Measurements from ENCODE around the gene NKTR. TPM values are rescaled to one million over a fixed set of nuclear protein-coding genes. Genes with fewer than 3 reads are reported as not detected.

Gene NKTR
- total RNA-seq, 1 experiment from 2014 or later, result 53.1 TPM

DNA sequence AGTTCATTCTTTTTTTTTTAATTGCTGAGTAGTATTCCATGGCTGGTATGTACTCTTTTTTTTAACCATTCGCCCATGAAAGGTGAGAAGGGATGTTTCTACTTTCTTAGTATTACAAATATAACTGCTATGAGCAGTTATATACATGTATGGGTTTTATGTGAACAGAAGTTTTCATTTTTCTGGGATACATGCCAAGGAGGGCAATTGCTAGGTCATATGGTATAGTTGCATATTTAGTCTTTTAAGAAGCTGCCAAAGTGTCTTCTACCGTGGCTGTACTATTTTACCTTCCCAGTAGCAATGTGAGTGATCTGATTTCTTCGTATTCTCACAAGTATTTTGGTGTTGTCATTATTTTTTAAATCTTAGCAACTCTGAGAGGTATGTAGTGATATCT, 73.7 kb downstream of the NKTR start:
- Histone ChIP-seq H3K36me3 (ENCODE audit: insufficient read depth, low read length, poor library complexity, severe bottlenecking) (no peaks in the 10 kb centered on the region), H3K27ac (ENCODE audit: low read depth, low read length, poor library complexity, severe bottlenecking) (no peak overlapping the region), H3K4me1 (ENCODE audit: insufficient read depth, low read length, poor library complexity, severe bottlenecking) (no peaks in the 10 kb centered on the region), H3K9me3 (ENCODE audit: low read depth, low read length, poor library complexity, severe bottlenecking) (no peaks in the 10 kb centered on the region), H3K27me3 (replicated peaks; ENCODE audit: insufficient read depth, low read depth, low read length, poor library complexity) (no peaks in the 10 kb centered on the region), H3K4me3 (ENCODE audit: low read depth, low read length, poor library complexity, severe bottlenecking) (no peak overlapping the region)
- ChIA-PET CTCF (no interaction called here), POLR2A (ENCODE audit: low non-redundant PET) (no interaction called here)
- intact Hi-C loops (cut with micrococcal nuclease; ENCODE audit: unreplicated experiment), result no loop called here
- no TSS peak for BruUV-seq (replicated peaks)
- DNase-seq (ENCODE audit: low spot score), result no peak
- no peak for TF ChIP-seq EZH2 (IDR thresholded peaks at IDR 0.05; ENCODE audit: borderline replicate concordance, low read depth, low read length, poor library complexity, severe bottlenecking)
- TF ChIP-seq, protein P1, sequence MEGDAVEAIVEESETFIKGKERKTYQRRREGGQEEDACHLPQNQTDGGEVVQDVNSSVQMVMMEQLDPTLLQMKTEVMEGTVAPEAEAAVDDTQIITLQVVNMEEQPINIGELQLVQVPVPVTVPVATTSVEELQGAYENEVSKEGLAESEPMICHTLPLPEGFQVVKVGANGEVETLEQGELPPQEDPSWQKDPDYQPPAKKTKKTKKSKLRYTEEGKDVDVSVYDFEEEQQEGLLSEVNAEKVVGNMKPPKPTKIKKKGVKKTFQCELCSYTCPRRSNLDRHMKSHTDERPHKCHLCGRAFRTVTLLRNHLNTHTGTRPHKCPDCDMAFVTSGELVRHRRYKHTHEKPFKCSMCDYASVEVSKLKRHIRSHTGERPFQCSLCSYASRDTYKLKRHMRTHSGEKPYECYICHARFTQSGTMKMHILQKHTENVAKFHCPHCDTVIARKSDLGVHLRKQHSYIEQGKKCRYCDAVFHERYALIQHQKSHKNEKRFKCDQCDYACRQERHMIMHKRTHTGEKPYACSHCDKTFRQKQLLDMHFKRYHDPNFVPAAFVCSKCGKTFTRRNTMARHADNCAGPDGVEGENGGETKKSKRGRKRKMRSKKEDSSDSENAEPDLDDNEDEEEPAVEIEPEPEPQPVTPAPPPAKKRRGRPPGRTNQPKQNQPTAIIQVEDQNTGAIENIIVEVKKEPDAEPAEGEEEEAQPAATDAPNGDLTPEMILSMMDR (conservative IDR thresholded peaks at IDR 0.05; ENCODE audit: low read depth, low read length), result no peak

DNA sequence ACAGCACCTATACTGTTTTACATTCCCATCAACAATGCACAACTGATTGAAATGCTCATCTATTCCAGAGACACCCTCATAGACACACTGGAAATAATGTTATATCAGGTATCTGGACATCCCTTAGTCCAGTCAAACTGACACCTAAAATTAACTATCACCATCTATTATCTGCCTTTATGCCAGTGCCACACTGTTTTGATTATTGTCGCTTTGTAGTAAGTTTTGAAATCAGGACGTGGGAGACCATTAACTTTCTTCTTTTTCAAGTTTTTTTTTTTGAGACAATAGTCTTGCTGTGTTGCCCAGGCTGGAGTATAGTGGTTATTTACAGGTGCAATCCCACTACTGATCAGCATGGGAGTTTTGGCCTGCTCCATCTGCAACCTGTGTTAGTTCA, 75.4 kb downstream of the NKTR start:
- no peak for TF ChIP-seq EZH2 (IDR thresholded peaks at IDR 0.05; ENCODE audit: borderline replicate concordance, low read depth, low read length, poor library complexity, severe bottlenecking)
- TF ChIP-seq, protein P1 (conservative IDR thresholded peaks at IDR 0.05; ENCODE audit: low read depth, low read length), result no peak
- Histone ChIP-seq H3K27me3 (replicated peaks; ENCODE audit: insufficient read depth, low read depth, low read length, poor library complexity) (no peaks in the 10 kb centered on the region), H3K27ac (ENCODE audit: low read depth, low read length, poor library complexity, severe bottlenecking) (no peak overlapping the region), H3K4me1 (ENCODE audit: insufficient read depth, low read length, poor library complexity, severe bottlenecking) (no peaks in the 10 kb centered on the region), H3K36me3 (ENCODE audit: insufficient read depth, low read length, poor library complexity, severe bottlenecking) (no peaks in the 10 kb centered on the region), H3K4me3 (ENCODE audit: low read depth, low read length, poor library complexity, severe bottlenecking) (no peak overlapping the region), H3K9me3 (ENCODE audit: low read depth, low read length, poor library complexity, severe bottlenecking) (no peaks in the 10 kb centered on the region)
- BruUV-seq (replicated peaks), result no TSS peak
- intact Hi-C loops (cut with micrococcal nuclease; ENCODE audit: unreplicated experiment), result no loop called here
- no peak for DNase-seq (ENCODE audit: low spot score)
- CTCF ChIA-PET, result no interaction called here
- POLR2A ChIA-PET (ENCODE audit: low non-redundant PET), result no interaction called here

DNA sequence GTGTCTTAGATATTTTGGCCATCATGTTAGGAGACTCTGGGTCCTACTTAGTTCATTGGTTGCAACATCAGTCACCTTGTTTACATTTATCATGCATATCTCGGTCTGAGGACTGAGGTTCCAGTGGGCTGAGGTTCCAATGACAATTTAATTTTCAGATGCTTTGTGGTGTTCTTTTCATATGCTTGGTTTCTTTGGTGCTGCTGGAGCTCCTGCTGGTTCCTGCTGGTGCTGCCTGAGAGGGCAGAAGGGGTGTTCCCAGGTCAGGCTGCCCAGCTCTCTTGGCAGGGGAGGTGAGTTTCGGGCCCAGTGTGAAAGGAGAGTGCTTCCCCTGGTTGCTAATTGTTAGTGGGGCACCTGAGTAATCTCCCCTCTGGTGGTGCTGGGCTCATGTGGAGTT, 78.0 kb downstream of the NKTR start:
- Histone ChIP-seq H3K4me3 (ENCODE audit: low read depth, low read length, poor library complexity, severe bottlenecking) (no peak overlapping the region), H3K9me3 (ENCODE audit: low read depth, low read length, poor library complexity, severe bottlenecking) (no peaks in the 10 kb centered on the region), H3K27me3 (replicated peaks; ENCODE audit: insufficient read depth, low read depth, low read length, poor library complexity) (no peaks in the 10 kb centered on the region), H3K4me1 (ENCODE audit: insufficient read depth, low read length, poor library complexity, severe bottlenecking) (no peaks in the 10 kb centered on the region), H3K36me3 (ENCODE audit: insufficient read depth, low read length, poor library complexity, severe bottlenecking) (no peaks in the 10 kb centered on the region), H3K27ac (ENCODE audit: low read depth, low read length, poor library complexity, severe bottlenecking) (no peak overlapping the region)
- no peak for DNase-seq (ENCODE audit: low spot score)
- BruUV-seq (replicated peaks), result no TSS peak
- TF ChIP-seq EZH2 (IDR thresholded peaks at IDR 0.05; ENCODE audit: borderline replicate concordance, low read depth, low read length, poor library complexity, severe bottlenecking), result no peak
- ChIA-PET POLR2A (ENCODE audit: low non-redundant PET) (no interaction called here), CTCF (no interaction called here)
- intact Hi-C loops (cut with micrococcal nuclease; ENCODE audit: unreplicated experiment), result no loop called here

DNA sequence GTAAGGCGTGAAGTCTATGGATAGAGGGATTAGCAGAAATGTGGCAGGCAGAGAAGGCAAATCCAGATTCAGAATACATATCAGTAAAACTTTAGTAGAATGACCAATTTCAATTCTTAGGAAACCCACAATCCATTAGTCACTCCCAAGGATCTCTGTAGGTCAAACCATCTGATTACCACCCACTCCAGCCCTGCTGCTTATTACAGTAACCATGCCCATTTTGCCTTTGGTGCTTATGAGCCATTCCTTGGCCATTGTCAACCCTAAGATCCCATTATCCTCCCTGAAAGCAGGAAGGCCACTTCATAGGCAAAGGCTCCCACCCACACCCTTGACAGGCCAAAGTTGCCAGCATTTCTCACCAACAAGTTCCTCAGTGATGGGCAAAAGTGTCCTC, 79.8 kb downstream of the NKTR start:
- POLR2A ChIA-PET (ENCODE audit: low non-redundant PET), result no interaction called here
- no peaks in the 10 kb centered on the region for H3K4me1 ChIP-seq (ENCODE audit: insufficient read depth, low read length, poor library complexity, severe bottlenecking)
- intact Hi-C loops (cut with micrococcal nuclease; ENCODE audit: unreplicated experiment), result no loop called here
- H3K27ac ChIP-seq (ENCODE audit: low read depth, low read length, poor library complexity, severe bottlenecking), result no peak overlapping the region
- no peaks in the 10 kb centered on the region for H3K36me3 ChIP-seq (ENCODE audit: insufficient read depth, low read length, poor library complexity, severe bottlenecking)
- no peak for TF ChIP-seq EZH2 (IDR thresholded peaks at IDR 0.05; ENCODE audit: borderline replicate concordance, low read depth, low read length, poor library complexity, severe bottlenecking)
- TF ChIP-seq, protein P1 (conservative IDR thresholded peaks at IDR 0.05; ENCODE audit: low read depth, low read length), result no peak
- H3K4me3 ChIP-seq (ENCODE audit: low read depth, low read length, poor library complexity, severe bottlenecking), result no peak overlapping the region
- BruUV-seq (replicated peaks), result no TSS peak
- H3K27me3 ChIP-seq (replicated peaks; ENCODE audit: insufficient read depth, low read depth, low read length, poor library complexity), result no peaks in the 10 kb centered on the region
- no peak for DNase-seq (ENCODE audit: low spot score)
- CTCF ChIA-PET, result no interaction called here
- H3K9me3 ChIP-seq (ENCODE audit: low read depth, low read length, poor library complexity, severe bottlenecking), result no peaks in the 10 kb centered on the region

Measured in A673 (cell line).